Sigmoid colon (tissue), 3 donors: ENCODE data around the gene PTPRQ.

Source experiments
- CTCF ChIP-seq, 4 experiments: fragments of 450-650 bp in 3 of 4; fragments of 200-600 bp in 1 of 4; IDR thresholded peaks; one replicate each; pipeline ENCODE4 v1.5.1; 2016 to 2019; ENCODE audit warnings: antibody characterized with exemption in 4 of 4, mild to moderate bottlenecking in 3 of 4, moderate library complexity in 2 of 4
- POLR2A ChIP-seq, 2 donors: fragments of 450-650 bp; IDR thresholded peaks; one replicate each; pipeline ENCODE4 v1.6.1; 2016; ENCODE audit warnings: antibody characterized with exemption in 2 of 2, mild to moderate bottlenecking in 2 of 2, moderate library complexity in 2 of 2

- no peak for TF ChIP-seq CTCF (IDR thresholded peaks at IDR 0.05)
- TF ChIP-seq POLR2A (IDR thresholded peaks at IDR 0.05): no peak
Measured at GRCh38 chr12:80698847-80699542, 255.0 kb downstream of the PTPRQ start.
